GM19193 (cell line): Measurements from ENCODE around the gene IQSEC3.

Experiments used
- POLR2A ChIP-seq: IDR thresholded peaks from 4 replicates; pipeline ENCODE4 v1.6.1; 2011; ENCODE audit not compliant: insufficient read depth, insufficient read length; ENCODE audit errors: extremely low read depth

IQSEC3 gene

GRCh38 chr12:147242-147641 is 80.7 kb downstream of the IQSEC3 start:
- TF ChIP-seq POLR2A, result no peak

GRCh38 chr12:148676-149416 is 82.3 kb downstream of the IQSEC3 start:
- TF ChIP-seq POLR2A, result no peak

GRCh38 chr12:151579-151978 is 85.0 kb downstream of the IQSEC3 start:
- TF ChIP-seq POLR2A, result no peak

- no peak for TF ChIP-seq POLR2A
These were observed 85.9 kb downstream of the IQSEC3 start for GRCh38 chr12:152440-152839.

GRCh38 chr12:153080-153746 is 86.6 kb downstream of the IQSEC3 start:
- no peak for TF ChIP-seq POLR2A

- TF ChIP-seq POLR2A, result no peak
These were observed 87.5 kb downstream of the IQSEC3 start for GRCh38 chr12:154058-154457.

GRCh38 chr12:155006-155405 is 88.4 kb downstream of the IQSEC3 start:
- no peak for TF ChIP-seq POLR2A

- TF ChIP-seq POLR2A, result no peak
These were observed 89.1 kb downstream of the IQSEC3 start for GRCh38 chr12:155646-156045.

GRCh38 chr12:156945-157344 is 90.4 kb downstream of the IQSEC3 start:
- TF ChIP-seq POLR2A, result no peak

GRCh38 chr12:157644-158043 is 91.1 kb downstream of the IQSEC3 start:
- no peak for TF ChIP-seq POLR2A

GRCh38 chr12:159156-159782 is 92.7 kb downstream of the IQSEC3 start:
- TF ChIP-seq POLR2A, result no peak

GRCh38 chr12:160858-161257 is 94.3 kb downstream of the IQSEC3 start:
- no peak for TF ChIP-seq POLR2A

GRCh38 chr12:161823-162222 is 95.3 kb downstream of the IQSEC3 start:
- TF ChIP-seq POLR2A, result no peak

- no peak for TF ChIP-seq POLR2A
These were observed 96.1 kb downstream of the IQSEC3 start for GRCh38 chr12:162467-163307.

- no peak for TF ChIP-seq POLR2A
These were observed 96.9 kb downstream of the IQSEC3 start for GRCh38 chr12:163406-163986.
